Prostate gland (tissue), 2 donors: ENCODE data around the gene CTTNBP2NL. TPM values are rescaled to one million over a fixed set of nuclear protein-coding genes. Genes with fewer than 3 reads are reported as not detected.

Source experiments
- DNase-seq: peaks from one replicate; pipeline ENCODE4 v3.0.0-alpha.2; 2019; ENCODE audit warnings: low spot score
- H3K27ac ChIP-seq, 2 donors: fragments of 200-600 bp; sonication (generic); 2 replicates each; pipeline ENCODE4 v1.5.1; 2017 to 2019
- H3K27me3 ChIP-seq: fragments of 200-600 bp; sonication (generic); replicated peaks from 2 replicates; pipeline ENCODE4 v1.5.1; 2019; ENCODE audit not compliant: insufficient read depth
- H3K36me3 ChIP-seq, 2 donors: fragments of 200-600 bp; sonication (generic); 1 replicate in 1 of 2; 2 replicates in 1 of 2; pipeline versions ENCODE4 v1.5.1 to v1.8.1; 2017 to 2019
- H3K4me1 ChIP-seq: fragments of 200-600 bp; sonication (generic); replicated peaks from 2 replicates; pipeline ENCODE4 v1.5.1; 2019
- H3K4me3 ChIP-seq, 2 donors: fragments of 200-600 bp; sonication (generic); 2 replicates each; pipeline ENCODE4 v1.5.1; 2017 to 2019
- H3K9me3 ChIP-seq: fragments of 200-600 bp; sonication (generic); 2 replicates; pipeline ENCODE4 v1.5.1; 2017
- POLR2A ChIP-seq: fragments of 450-650 bp; IDR thresholded peaks from one replicate; pipeline ENCODE4 v1.6.1; 2016; ENCODE audit warnings: antibody characterized with exemption, mild to moderate bottlenecking
- POLR2AphosphoS5 ChIP-seq: sonication (generic); formaldehyde crosslinking; IDR thresholded peaks from one replicate; pipeline ENCODE4 v1.6.1; 2017; ENCODE audit warnings: antibody characterized with exemption
- WGBS: methylation state at CpG from one replicate; pipeline ENCODE4 v1.1.5; 2018; 5-methylcytosine and 5-hydroxymethylcytosine counted together
- intact Hi-C: fragments of 100-400 bp; cut with DNase I; formaldehyde crosslinking; loops from one replicate; pipeline ENCODE4 v1.14.2; 2022
- total RNA-seq, 2 donors: library from RNA; depleted of rRNA; stranded (reverse); fragments of >200 nt; gene quantifications; one replicate each; pipeline ENCODE4 v1.1.0, GENCODE V29; 2016
- TF ChIP-seq, protein P1 (sequence below), 4 experiments: fragments of 200-600 bp in 2 of 4; fragments of 450-650 bp in 2 of 4; sonication (generic) in 2 of 4; IDR thresholded peaks; 1 replicate in 3 of 4; 2 replicates in 1 of 4; pipeline ENCODE4 v1.5.1; 2016 to 2019; ENCODE audit warnings: antibody characterized with exemption in 4 of 4, mild to moderate bottlenecking in 2 of 4, moderate library complexity in 2 of 4

CTTNBP2NL gene
- total RNA-seq, 2 donors from 2014 or later, result 10.6 to 15.2 TPM

DNA sequence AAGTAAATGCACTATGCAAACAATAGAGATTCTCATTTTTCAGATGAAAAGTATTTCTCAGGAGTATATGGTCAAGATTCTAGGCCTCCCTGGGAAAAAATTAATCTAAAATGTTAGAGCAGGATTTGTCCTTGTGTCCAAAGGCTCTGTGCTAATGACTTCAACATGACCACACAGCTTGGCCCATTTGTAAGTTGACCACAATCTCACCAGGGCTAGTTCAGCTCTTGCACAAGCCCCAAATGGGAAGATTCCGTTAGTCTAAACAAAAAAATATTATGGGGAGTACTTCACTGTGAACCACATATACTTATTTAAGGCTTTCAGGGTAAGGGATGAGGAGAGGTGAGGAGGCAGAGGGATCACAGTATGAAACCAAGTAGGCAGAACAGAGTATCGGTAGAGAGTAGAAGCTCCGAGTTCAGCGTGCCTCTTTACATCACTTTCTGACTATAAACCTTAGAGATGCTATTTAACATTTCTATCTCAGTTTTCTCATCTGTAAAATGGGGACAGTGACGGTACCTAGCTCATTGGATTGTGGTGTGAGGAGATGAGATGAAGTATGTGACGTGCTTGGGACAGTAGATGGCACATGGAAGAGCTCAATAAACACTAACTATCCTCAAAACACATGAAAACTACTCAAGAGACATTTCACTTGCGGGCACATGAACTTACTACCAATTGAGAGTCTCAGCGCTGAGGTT is 37.8 kb upstream of the CTTNBP2NL start:
- H3K4me3 ChIP-seq, result no peak overlapping the region
- WGBS, result 72% methylated on average over 8 of the region's 8 CpGs
- no peaks in the 10 kb centered on the region for H3K27me3 ChIP-seq
- intact Hi-C loops, result no loop called here
- DNase-seq, result no peak
- no peaks in the 10 kb centered on the region for H3K36me3 ChIP-seq
- H3K4me1 ChIP-seq, result peaks cover 2% of the 10 kb centered on the region
- no peak for TF ChIP-seq POLR2AphosphoS5
- no peak for TF ChIP-seq POLR2A
- TF ChIP-seq, protein P1, sequence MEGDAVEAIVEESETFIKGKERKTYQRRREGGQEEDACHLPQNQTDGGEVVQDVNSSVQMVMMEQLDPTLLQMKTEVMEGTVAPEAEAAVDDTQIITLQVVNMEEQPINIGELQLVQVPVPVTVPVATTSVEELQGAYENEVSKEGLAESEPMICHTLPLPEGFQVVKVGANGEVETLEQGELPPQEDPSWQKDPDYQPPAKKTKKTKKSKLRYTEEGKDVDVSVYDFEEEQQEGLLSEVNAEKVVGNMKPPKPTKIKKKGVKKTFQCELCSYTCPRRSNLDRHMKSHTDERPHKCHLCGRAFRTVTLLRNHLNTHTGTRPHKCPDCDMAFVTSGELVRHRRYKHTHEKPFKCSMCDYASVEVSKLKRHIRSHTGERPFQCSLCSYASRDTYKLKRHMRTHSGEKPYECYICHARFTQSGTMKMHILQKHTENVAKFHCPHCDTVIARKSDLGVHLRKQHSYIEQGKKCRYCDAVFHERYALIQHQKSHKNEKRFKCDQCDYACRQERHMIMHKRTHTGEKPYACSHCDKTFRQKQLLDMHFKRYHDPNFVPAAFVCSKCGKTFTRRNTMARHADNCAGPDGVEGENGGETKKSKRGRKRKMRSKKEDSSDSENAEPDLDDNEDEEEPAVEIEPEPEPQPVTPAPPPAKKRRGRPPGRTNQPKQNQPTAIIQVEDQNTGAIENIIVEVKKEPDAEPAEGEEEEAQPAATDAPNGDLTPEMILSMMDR (IDR thresholded peaks at IDR 0.05), result no peak
- H3K9me3 ChIP-seq, result no peaks in the 10 kb centered on the region
- H3K27ac ChIP-seq, result peak overlapping the region; percentile 54 to 81

- WGBS, result 35% methylated on average over 7 of the region's 7 CpGs
- peak; percentile 80 for DNase-seq
- Histone ChIP-seq H3K9me3 (no peaks in the 10 kb centered on the region), H3K36me3 (no peaks in the 10 kb centered on the region), H3K4me3 (no peak overlapping the region), H3K4me1 (peaks cover 2% of the 10 kb centered on the region), H3K27ac (peak overlapping the region; percentile 77 to 81), H3K27me3 (no peaks in the 10 kb centered on the region)
- TF ChIP-seq POLR2AphosphoS5, result peak; percentile 24
- no peak for TF ChIP-seq POLR2A
- TF ChIP-seq, protein P1 (IDR thresholded peaks at IDR 0.05), result peak; percentile 46 to 86 (median 67)
- intact Hi-C loops, result no loop called here
Measured at GRCh38 chr1:112358798-112359408, 37.1 kb upstream of the CTTNBP2NL start.

GRCh38 chr1:112359961-112360767 is 35.9 kb upstream of the CTTNBP2NL start:
- intact Hi-C loops, result loop anchor here (1.0 kb wide), 1 partner anchor 9 kb away; no protein-coding TSS in a partner anchor
- WGBS, result 17% methylated on average over 11 of the region's 11 CpGs

GRCh38 chr1:112363636-112364035 is 32.4 kb upstream of the CTTNBP2NL start:
- Histone ChIP-seq H3K27me3 (no peaks in the 10 kb centered on the region), H3K36me3 (no peaks in the 10 kb centered on the region), H3K27ac (no peak overlapping the region), H3K9me3 (no peaks in the 10 kb centered on the region), H3K4me1 (peaks cover 2% of the 10 kb centered on the region), H3K4me3 (no peak overlapping the region)
- 86% methylated on average over 2 of the region's 2 CpGs for WGBS
- no peak for DNase-seq
- intact Hi-C loops, result no loop called here
- no peak for TF ChIP-seq POLR2A
- no peak for TF ChIP-seq POLR2AphosphoS5
- TF ChIP-seq, protein P1 (IDR thresholded peaks at IDR 0.05), result no peak

More at GRCh38 chr1:112359961-112360767, 35.9 kb upstream of the CTTNBP2NL start:
- DNase-seq, result peak; percentile 66
- peak overlapping the region; percentile 77 to 81 for H3K27ac ChIP-seq
- H3K9me3 ChIP-seq, result no peaks in the 10 kb centered on the region
- no peaks in the 10 kb centered on the region for H3K27me3 ChIP-seq
- H3K36me3 ChIP-seq, result no peaks in the 10 kb centered on the region
- TF ChIP-seq, protein P1 (IDR thresholded peaks at IDR 0.05), result peak in 1 of 4 experiments; percentile 12
- no peak for TF ChIP-seq POLR2A
- TF ChIP-seq POLR2AphosphoS5, result peak; percentile 41
- H3K4me3 ChIP-seq, result peak overlapping the region; percentile 7 to 16
- H3K4me1 ChIP-seq, result peaks cover 2% of the 10 kb centered on the region
